ENCODE results near the gene ITIH5.

Gene ITIH5

GRCh38 chr10:7647062-7647664, 19.6 kb downstream of the ITIH5 start:
- no peak overlapping the region for H3K4me3 ChIP-seq (ENCODE audit: low read depth, low read length)
- TF ChIP-seq, protein P1, sequence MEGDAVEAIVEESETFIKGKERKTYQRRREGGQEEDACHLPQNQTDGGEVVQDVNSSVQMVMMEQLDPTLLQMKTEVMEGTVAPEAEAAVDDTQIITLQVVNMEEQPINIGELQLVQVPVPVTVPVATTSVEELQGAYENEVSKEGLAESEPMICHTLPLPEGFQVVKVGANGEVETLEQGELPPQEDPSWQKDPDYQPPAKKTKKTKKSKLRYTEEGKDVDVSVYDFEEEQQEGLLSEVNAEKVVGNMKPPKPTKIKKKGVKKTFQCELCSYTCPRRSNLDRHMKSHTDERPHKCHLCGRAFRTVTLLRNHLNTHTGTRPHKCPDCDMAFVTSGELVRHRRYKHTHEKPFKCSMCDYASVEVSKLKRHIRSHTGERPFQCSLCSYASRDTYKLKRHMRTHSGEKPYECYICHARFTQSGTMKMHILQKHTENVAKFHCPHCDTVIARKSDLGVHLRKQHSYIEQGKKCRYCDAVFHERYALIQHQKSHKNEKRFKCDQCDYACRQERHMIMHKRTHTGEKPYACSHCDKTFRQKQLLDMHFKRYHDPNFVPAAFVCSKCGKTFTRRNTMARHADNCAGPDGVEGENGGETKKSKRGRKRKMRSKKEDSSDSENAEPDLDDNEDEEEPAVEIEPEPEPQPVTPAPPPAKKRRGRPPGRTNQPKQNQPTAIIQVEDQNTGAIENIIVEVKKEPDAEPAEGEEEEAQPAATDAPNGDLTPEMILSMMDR (IDR thresholded peaks at IDR 0.05; ENCODE audit: borderline replicate concordance, insufficient read depth, low read depth, low read length): no peak

DNA sequence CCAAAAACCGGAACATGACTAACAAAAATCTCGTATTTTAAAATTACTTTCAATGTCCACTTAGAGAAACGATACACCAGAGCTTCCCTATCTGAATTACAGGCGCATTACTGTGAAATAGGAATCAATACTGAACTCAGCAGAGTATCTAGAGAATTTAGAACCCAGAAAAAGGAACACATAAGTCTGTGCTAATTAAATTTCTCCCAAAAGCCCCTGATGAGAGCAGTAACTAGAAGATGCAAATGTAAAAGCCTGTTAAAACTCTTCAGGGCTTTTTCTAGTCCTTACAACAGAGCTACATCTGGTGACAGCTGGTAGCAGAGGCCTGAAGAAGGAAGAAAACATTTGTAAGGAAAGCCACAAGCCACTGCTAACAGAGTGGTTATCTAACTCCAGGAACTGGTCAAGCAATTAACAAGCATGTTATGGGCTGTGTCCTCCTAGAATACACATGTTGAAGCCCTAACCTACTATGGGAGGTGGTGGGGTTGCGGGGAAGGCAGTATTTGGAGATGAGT, 24.2 kb downstream of the ITIH5 start:
- H3K4me3 ChIP-seq (ENCODE audit: low read depth, low read length): no peak overlapping the region
- TF ChIP-seq, protein P1 (IDR thresholded peaks at IDR 0.05; ENCODE audit: borderline replicate concordance, insufficient read depth, low read depth, low read length): no peak

DNA sequence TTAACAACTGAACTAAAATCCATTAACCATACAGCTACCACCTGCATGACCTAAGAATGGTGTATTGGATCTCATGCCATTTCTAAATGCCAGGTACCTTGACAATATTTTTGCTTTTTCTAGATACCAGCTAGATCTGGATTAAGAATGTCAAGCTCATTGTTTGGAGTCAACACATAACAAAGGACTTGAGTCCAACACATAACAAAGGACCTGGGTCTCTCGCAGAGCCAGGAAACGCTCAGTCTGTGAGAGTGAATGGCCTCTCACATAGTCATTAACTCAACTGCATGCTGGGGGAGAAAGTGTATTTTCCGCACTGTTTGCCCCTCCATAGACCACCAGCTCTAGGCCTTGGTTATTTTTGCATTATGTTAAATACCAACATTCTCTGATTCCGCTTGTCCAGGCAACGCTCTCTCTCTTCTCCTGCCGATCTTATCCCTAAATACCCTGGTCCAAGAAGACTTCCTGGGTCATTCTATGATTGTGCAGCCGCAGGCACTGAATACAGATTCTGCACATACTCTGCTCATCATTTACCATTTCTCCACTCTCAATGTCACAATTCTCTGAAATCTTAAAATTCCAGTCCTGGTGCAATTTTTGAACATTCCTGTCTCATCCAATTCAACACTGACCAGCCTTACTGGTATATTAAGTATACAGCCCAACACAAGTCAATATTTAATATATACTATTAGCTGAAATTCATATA, 31.2 kb downstream of the ITIH5 start:
- no peak overlapping the region for H3K4me3 ChIP-seq (ENCODE audit: low read depth, low read length)
- TF ChIP-seq, protein P1 (IDR thresholded peaks at IDR 0.05; ENCODE audit: borderline replicate concordance, insufficient read depth, low read depth, low read length): no peak

DNA sequence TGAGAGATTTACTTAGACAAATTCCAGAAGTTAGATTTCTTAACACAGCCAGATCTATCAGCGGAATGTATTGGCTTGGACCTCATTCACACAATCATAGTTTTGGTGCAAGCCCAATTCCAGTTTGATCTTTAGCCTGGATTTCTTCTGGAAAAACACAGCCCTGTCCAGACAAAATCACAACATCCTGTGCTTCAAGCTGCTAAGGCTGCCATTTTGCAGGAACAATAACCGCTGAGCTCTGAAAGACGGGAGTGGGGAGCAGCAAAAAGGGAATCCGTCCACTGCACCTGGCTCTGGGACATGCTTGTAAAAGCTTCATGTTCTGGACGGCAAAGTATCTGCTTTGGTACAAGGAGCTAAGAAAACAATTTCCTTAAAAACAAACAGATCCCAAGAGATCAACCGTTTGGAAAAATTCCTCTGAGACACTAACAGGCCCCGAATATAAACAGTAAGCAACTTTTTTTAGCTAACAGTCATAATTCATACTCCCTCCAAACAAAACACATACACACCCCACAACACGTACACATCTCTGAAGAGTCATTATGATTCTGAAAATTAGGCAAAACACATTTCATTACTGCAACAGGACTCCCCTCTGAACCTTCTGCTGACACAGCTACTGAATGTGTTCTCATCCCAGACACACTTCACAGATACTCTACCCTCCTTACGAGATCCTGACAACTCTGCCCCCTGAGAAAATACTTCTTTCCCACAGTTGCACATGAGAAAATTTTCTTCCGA, 32.4 kb downstream of the ITIH5 start:
- H3K4me3 ChIP-seq (ENCODE audit: low read depth, low read length): no peak overlapping the region
- TF ChIP-seq, protein P1 (IDR thresholded peaks at IDR 0.05; ENCODE audit: borderline replicate concordance, insufficient read depth, low read depth, low read length): no peak

GRCh38 chr10:7626283-7626682, 40.5 kb downstream of the ITIH5 start:
- TF ChIP-seq, protein P1 (IDR thresholded peaks at IDR 0.05; ENCODE audit: borderline replicate concordance, insufficient read depth, low read depth, low read length): no peak
- H3K4me3 ChIP-seq (ENCODE audit: low read depth, low read length): no peak overlapping the region

DNA sequence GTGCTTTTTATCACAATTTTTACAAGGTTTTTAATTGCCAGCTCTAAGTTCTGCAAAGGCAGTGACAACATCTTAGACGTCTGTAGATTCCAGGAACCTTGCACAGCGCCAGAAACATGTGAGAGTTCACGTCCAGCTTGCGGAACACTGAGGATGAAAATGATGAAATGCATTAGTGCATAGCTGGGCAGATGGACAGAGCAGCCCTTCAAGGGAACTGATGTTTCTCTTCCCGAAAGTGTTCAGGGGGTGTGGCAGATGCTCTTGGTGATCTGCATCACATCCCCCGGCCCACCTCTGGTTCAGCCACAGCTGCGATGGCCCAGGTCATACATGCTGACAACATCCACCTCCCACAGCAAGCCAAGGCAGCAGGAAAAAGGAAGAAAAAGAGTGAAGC, 40.9 kb downstream of the ITIH5 start:
- TF ChIP-seq, protein P1 (IDR thresholded peaks at IDR 0.05; ENCODE audit: borderline replicate concordance, insufficient read depth, low read depth, low read length): no peak
- no peak overlapping the region for H3K4me3 ChIP-seq (ENCODE audit: low read depth, low read length)

Measured in GM12875 (cell line).